Neural crest cell (in vitro differentiated cells): ENCODE results near the gene CLUH. TPM values are rescaled to one million over a fixed set of nuclear protein-coding genes. Genes with fewer than 3 reads are reported as not detected.

Experiments
- DNase-seq: peaks from one replicate; pipeline ENCODE4 v3.0.0; 2021; ENCODE audit warnings: low read depth, mixed read lengths, low spot score
- H3K27ac Mint-ChIP-seq: one replicate; pipeline ENCODE4 v1.8.0; 2021; ENCODE audit warnings: mild to moderate bottlenecking, mixed read lengths; ENCODE audit not compliant: unreplicated experiment
- H3K27me3 Mint-ChIP-seq: 2 replicates; pipeline ENCODE4 v1.8.0; 2021; ENCODE audit warnings: low read depth, mild to moderate bottlenecking, mixed read lengths
- H3K36me3 Mint-ChIP-seq: 2 replicates; pipeline ENCODE4 v1.8.0; 2021; ENCODE audit warnings: low read depth, mild to moderate bottlenecking, mixed read lengths
- H3K4me1 Mint-ChIP-seq: 2 replicates; pipeline ENCODE4 v1.8.0; 2021; ENCODE audit warnings: mixed read lengths
- H3K4me3 Mint-ChIP-seq: one replicate; pipeline ENCODE4 v1.8.0; 2021; ENCODE audit warnings: mild to moderate bottlenecking, mixed read lengths
- H3K9me3 Mint-ChIP-seq: 2 replicates; pipeline ENCODE4 v1.8.0; 2021; ENCODE audit warnings: mixed read lengths
- CTCF ChIP-seq: fragments of 200-600 bp; sonication (generic); conservative IDR thresholded peaks from 2 replicates; pipeline ENCODE4 v1.5.0; 2021; ENCODE audit warnings: antibody characterized with exemption, mild to moderate bottlenecking
- total RNA-seq: library from RNA; stranded (reverse); gene quantifications from 2 replicates; pipeline ENCODE4 v1.2.1, GENCODE V29; 2021

The CLUH gene
- total RNA-seq, 1 donor from 2014 or later = 59.6 TPM

- no peak overlapping the region for H3K4me3 Mint-ChIP-seq
- no peak for DNase-seq
- no peaks in the 10 kb centered on the region for H3K36me3 Mint-ChIP-seq
- H3K9me3 Mint-ChIP-seq = no peaks in the 10 kb centered on the region
- H3K27ac Mint-ChIP-seq = no peak overlapping the region
- TF ChIP-seq CTCF = no peak
- peaks cover 12% of the 10 kb centered on the region for H3K27me3 Mint-ChIP-seq
- H3K4me1 Mint-ChIP-seq = no peaks in the 10 kb centered on the region
Measured at GRCh38 chr17:2736956-2737355, 25.4 kb upstream of the CLUH start.

- Mint-ChIP-seq H3K27ac (no peak overlapping the region), H3K4me3 (no peak overlapping the region), H3K27me3 (peaks cover 8% of the 10 kb centered on the region), H3K9me3 (no peaks in the 10 kb centered on the region), H3K36me3 (no peaks in the 10 kb centered on the region), H3K4me1 (no peaks in the 10 kb centered on the region)
- TF ChIP-seq CTCF = no peak
- DNase-seq = no peak
Measured at GRCh38 chr17:2735896-2736295, 24.3 kb upstream of the CLUH start.

GRCh38 chr17:2734939-2735338 is 23.4 kb upstream of the CLUH start:
- no peak for TF ChIP-seq CTCF
- Mint-ChIP-seq H3K4me1 (no peaks in the 10 kb centered on the region), H3K36me3 (no peaks in the 10 kb centered on the region), H3K27ac (no peak overlapping the region), H3K4me3 (no peak overlapping the region), H3K27me3 (peaks cover 7% of the 10 kb centered on the region), H3K9me3 (no peaks in the 10 kb centered on the region)
- DNase-seq = no peak

GRCh38 chr17:2731807-2732206 is 20.2 kb upstream of the CLUH start:
- no peaks in the 10 kb centered on the region for H3K36me3 Mint-ChIP-seq
- H3K27ac Mint-ChIP-seq = no peak overlapping the region
- no peaks in the 10 kb centered on the region for H3K4me1 Mint-ChIP-seq
- no peak overlapping the region for H3K4me3 Mint-ChIP-seq
- no peaks in the 10 kb centered on the region for H3K9me3 Mint-ChIP-seq
- peaks cover 18% of the 10 kb centered on the region for H3K27me3 Mint-ChIP-seq
- no peak for DNase-seq
- no peak for TF ChIP-seq CTCF

- DNase-seq = no peak
- TF ChIP-seq CTCF = no peak
- H3K27ac Mint-ChIP-seq = no peak overlapping the region
- H3K4me3 Mint-ChIP-seq = no peak overlapping the region
- no peaks in the 10 kb centered on the region for H3K4me1 Mint-ChIP-seq
- no peaks in the 10 kb centered on the region for H3K9me3 Mint-ChIP-seq
- peaks cover 25% of the 10 kb centered on the region for H3K27me3 Mint-ChIP-seq
- no peaks in the 10 kb centered on the region for H3K36me3 Mint-ChIP-seq
Measured at GRCh38 chr17:2730764-2731353, 19.3 kb upstream of the CLUH start.

GRCh38 chr17:2724784-2725164 is 13.2 kb upstream of the CLUH start:
- H3K27ac Mint-ChIP-seq = no peak overlapping the region
- peak; percentile 50 for DNase-seq
- H3K36me3 Mint-ChIP-seq = no peaks in the 10 kb centered on the region
- H3K4me3 Mint-ChIP-seq = no peak overlapping the region
- H3K27me3 Mint-ChIP-seq = peaks cover 64% of the 10 kb centered on the region
- no peaks in the 10 kb centered on the region for H3K9me3 Mint-ChIP-seq
- peak; percentile 31 for TF ChIP-seq CTCF
- H3K4me1 Mint-ChIP-seq = peaks cover 4% of the 10 kb centered on the region
